K562 (cell line): Measurements from ENCODE around the gene RIPOR1.

Experiments used
- KDM1A ChIP-seq, 2 experiments: fragments of 450-650 bp; IDR thresholded peaks; 2 replicates each; pipeline ENCODE4 v1.6.1; 2016; ENCODE audit warnings: mild to moderate bottlenecking in 2 of 2
- SMC3 ChIP-seq: conservative IDR thresholded peaks from 2 replicates; pipeline ENCODE4 v1.6.1; 2011; ENCODE audit warnings: low read depth, low read length, improper control_type of control experiment; ENCODE audit not compliant: insufficient read depth
- SREBF2 ChIP-seq: sonication (generic); formaldehyde crosslinking; IDR thresholded peaks from 2 replicates; pipeline ENCODE4 v1.4.0; 2020; ENCODE audit warnings: mild to moderate bottlenecking, missing genetic modification reagents
- TARDBP ChIP-seq: fragments of 450-650 bp; IDR thresholded peaks from 2 replicates; pipeline ENCODE4 v1.6.1; 2016

DNA sequence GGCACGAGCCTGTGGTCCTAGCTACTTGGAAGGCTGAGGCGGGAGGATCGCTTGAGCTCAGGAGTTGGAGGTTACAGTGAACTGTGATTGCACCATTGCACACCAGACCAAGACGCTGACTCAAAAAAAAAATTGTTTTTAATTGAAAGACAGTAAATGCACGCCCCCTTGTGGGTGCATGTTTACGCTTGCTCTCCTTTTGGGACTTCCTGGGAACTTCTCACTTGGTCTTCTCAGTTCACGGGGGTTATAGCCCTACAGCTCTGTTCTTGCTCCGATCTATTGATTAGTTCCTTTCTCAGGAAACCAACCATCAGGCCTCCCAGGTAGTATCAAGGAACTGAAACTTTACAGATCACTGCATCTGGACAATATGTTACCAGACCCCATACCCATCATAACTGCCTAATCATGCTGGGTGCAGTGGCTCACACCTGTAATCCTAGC is 14.2 kb upstream of the RIPOR1 start:
- no peak for TF ChIP-seq SREBF2 (CRISPR knock-in tag)
- TF ChIP-seq KDM1A (IDR thresholded peaks at IDR 0.05): 0 out of 4 replicates have a peak, but pooled peaks of 1 of the 2 experiments have one; percentile 17
- TF ChIP-seq TARDBP: no peak
- peak; percentile 86 for TF ChIP-seq SMC3
